ENCODE results near the gene TMED5.

TMED5 gene

DNA sequence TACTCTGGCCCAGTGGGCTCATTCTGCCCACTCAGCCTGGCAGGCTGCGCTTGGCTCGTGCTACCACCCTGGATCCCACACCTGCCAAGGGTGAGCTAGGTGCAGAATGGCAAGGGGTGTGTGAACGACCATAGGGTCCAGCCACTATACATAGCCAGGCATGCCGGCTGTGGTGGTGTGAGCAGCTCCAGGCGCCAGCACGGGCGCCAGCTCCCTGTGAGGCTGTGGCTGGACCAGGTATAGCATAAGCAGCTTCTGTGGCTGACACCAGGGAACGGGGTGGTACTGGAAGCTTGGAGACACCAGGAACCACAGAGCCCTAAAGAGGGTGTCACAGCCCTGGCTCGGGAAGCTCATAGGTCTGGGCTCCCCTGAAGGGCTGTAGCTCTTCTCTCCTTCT is 18.9 kb upstream of the TMED5 start:
- Histone ChIP-seq H3K36me3 (ENCODE audit: insufficient read depth, low read length) (peaks cover 74% of the 10 kb centered on the region), H3K4me3 (ENCODE audit: low read depth, low read length, poor library complexity, severe bottlenecking) (no peak overlapping the region), H3K4me1 (ENCODE audit: insufficient read depth, low read length, severe bottlenecking) (no peaks in the 10 kb centered on the region), H3F3A (ENCODE audit: insufficient read depth, low read length) (no peaks in the 10 kb centered on the region), H3K27ac (ENCODE audit: low read depth, low read length, poor library complexity, severe bottlenecking) (no peak overlapping the region), H3K9me2 (ENCODE audit: low read depth, low read length) (no peaks in the 10 kb centered on the region), H3K9ac (ENCODE audit: low read length) (no peak overlapping the region), H3K9me3 (ENCODE audit: low read length) (no peaks in the 10 kb centered on the region), H2AFZ (ENCODE audit: low read length) (no peak overlapping the region), H3K27me3 (ENCODE audit: insufficient read depth, low read length) (no peaks in the 10 kb centered on the region), H3K4me2 (ENCODE audit: low read length) (no peak overlapping the region), H3K79me2 (ENCODE audit: insufficient read depth, low read length) (no peaks in the 10 kb centered on the region), H4K20me1 (ENCODE audit: insufficient read depth, low read length) (no peaks in the 10 kb centered on the region)
- TF ChIP-seq, protein P1, sequence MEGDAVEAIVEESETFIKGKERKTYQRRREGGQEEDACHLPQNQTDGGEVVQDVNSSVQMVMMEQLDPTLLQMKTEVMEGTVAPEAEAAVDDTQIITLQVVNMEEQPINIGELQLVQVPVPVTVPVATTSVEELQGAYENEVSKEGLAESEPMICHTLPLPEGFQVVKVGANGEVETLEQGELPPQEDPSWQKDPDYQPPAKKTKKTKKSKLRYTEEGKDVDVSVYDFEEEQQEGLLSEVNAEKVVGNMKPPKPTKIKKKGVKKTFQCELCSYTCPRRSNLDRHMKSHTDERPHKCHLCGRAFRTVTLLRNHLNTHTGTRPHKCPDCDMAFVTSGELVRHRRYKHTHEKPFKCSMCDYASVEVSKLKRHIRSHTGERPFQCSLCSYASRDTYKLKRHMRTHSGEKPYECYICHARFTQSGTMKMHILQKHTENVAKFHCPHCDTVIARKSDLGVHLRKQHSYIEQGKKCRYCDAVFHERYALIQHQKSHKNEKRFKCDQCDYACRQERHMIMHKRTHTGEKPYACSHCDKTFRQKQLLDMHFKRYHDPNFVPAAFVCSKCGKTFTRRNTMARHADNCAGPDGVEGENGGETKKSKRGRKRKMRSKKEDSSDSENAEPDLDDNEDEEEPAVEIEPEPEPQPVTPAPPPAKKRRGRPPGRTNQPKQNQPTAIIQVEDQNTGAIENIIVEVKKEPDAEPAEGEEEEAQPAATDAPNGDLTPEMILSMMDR (IDR thresholded peaks at IDR 0.05; ENCODE audit: low read length): no peak

DNA sequence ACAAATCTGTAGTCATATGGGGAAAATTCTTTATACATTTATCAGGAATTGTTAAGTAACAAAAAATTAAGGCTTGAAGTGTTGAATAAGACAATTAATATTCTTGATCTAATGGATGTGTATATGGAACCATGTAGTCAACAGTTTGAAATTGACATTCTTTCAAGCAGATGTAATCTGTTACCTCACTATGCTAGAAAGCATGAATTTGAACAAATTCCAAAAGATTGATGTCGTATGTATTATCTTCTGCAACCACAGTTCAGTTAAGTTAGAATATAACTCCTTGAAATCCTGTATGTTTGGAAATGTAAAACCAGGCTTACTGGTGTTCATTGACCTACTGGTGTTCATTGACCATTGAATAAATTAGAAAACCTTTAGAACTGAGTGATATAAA is 16.4 kb upstream of the TMED5 start:
- Histone ChIP-seq H3K9me3 (ENCODE audit: low read length) (no peaks in the 10 kb centered on the region), H3K9me2 (ENCODE audit: low read depth, low read length) (no peaks in the 10 kb centered on the region), H3K27ac (ENCODE audit: low read depth, low read length, poor library complexity, severe bottlenecking) (no peak overlapping the region), H3K4me1 (ENCODE audit: insufficient read depth, low read length, severe bottlenecking) (no peaks in the 10 kb centered on the region), H3F3A (ENCODE audit: insufficient read depth, low read length) (no peaks in the 10 kb centered on the region), H4K20me1 (ENCODE audit: insufficient read depth, low read length) (no peaks in the 10 kb centered on the region), H3K36me3 (ENCODE audit: insufficient read depth, low read length) (peaks cover 69% of the 10 kb centered on the region), H2AFZ (ENCODE audit: low read length) (no peak overlapping the region), H3K4me3 (ENCODE audit: low read depth, low read length, poor library complexity, severe bottlenecking) (no peak overlapping the region), H3K4me2 (ENCODE audit: low read length) (no peak overlapping the region), H3K9ac (ENCODE audit: low read length) (no peak overlapping the region), H3K79me2 (ENCODE audit: insufficient read depth, low read length) (no peaks in the 10 kb centered on the region), H3K27me3 (ENCODE audit: insufficient read depth, low read length) (no peaks in the 10 kb centered on the region)
- TF ChIP-seq, protein P1 (IDR thresholded peaks at IDR 0.05; ENCODE audit: low read length): no peak
- TF ChIP-seq EZH2 (IDR thresholded peaks at IDR 0.05; ENCODE audit: borderline replicate concordance, low read length): no peak

DNA sequence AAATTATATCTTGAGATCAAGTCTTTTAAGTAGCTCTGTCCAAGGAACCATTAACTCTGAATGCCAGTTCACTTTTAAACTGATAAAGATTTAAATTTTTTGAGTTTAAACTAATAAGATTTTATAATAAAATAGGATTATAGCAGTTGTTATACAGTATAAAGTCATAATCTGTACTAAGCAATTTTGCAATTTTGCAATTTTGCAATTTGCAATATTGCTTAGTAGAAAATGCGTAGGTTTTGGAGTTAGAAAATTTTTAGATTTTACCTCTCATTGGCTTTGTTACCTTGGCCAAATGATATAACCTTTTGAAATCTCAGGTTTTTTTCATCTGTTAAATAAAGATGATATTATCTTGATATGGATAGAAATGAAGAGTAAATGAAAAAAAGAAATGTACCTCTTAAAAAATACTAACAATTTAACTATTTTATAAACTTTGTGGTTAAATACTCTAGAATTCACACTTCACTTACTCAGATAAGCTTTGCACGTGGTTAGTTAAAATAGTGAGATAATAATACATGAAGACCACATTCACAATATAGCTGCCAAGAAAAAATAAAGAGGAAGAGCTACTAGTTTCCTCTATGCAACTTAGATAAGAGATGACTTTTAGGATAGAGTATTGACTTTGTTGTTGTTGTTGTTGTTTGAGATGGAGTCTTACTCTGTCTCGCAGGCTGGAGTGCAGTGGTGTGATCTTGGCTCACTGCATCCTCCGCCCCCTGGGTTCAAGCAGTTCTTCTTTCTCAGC is 14.2 kb upstream of the TMED5 start:
- H3K9me2 ChIP-seq (ENCODE audit: low read depth, low read length): no peaks in the 10 kb centered on the region
- no peak overlapping the region for H3K4me3 ChIP-seq (ENCODE audit: low read depth, low read length, poor library complexity, severe bottlenecking)
- H3K36me3 ChIP-seq (ENCODE audit: insufficient read depth, low read length): peaks cover 84% of the 10 kb centered on the region
- no peaks in the 10 kb centered on the region for H4K20me1 ChIP-seq (ENCODE audit: insufficient read depth, low read length)
- H3K4me2 ChIP-seq (ENCODE audit: low read length): no peak overlapping the region
- no peaks in the 10 kb centered on the region for H3K79me2 ChIP-seq (ENCODE audit: insufficient read depth, low read length)
- H3K4me1 ChIP-seq (ENCODE audit: insufficient read depth, low read length, severe bottlenecking): no peaks in the 10 kb centered on the region
- TF ChIP-seq EZH2 (IDR thresholded peaks at IDR 0.05; ENCODE audit: borderline replicate concordance, low read length): no peak
- TF ChIP-seq, protein P1 (IDR thresholded peaks at IDR 0.05; ENCODE audit: low read length): no peak
- no peaks in the 10 kb centered on the region for H3K9me3 ChIP-seq (ENCODE audit: low read length)
- no peak overlapping the region for H3K27ac ChIP-seq (ENCODE audit: low read depth, low read length, poor library complexity, severe bottlenecking)
- H3K27me3 ChIP-seq (ENCODE audit: insufficient read depth, low read length): no peaks in the 10 kb centered on the region
- H3F3A ChIP-seq (ENCODE audit: insufficient read depth, low read length): no peaks in the 10 kb centered on the region
- H2AFZ ChIP-seq (ENCODE audit: low read length): no peak overlapping the region
- no peak overlapping the region for H3K9ac ChIP-seq (ENCODE audit: low read length)
